NT2/D1 (cell line): Measurements from ENCODE around the gene KLHL29.

Experiments used
- SUZ12 ChIP-seq: IDR thresholded peaks from 2 replicates; pipeline ENCODE4 v1.6.1; 2011; ENCODE audit not compliant: insufficient read length, insufficient read depth; ENCODE audit errors: extremely low read depth
- YY1 ChIP-seq: IDR thresholded peaks from 2 replicates; pipeline ENCODE4 v1.6.1; 2011; ENCODE audit not compliant: insufficient read length, insufficient read depth
- ZNF274 ChIP-seq: IDR thresholded peaks from 2 replicates; pipeline ENCODE4 v1.6.1; 2011; ENCODE audit warnings: mild to moderate bottlenecking, low read depth, low read length

DNA sequence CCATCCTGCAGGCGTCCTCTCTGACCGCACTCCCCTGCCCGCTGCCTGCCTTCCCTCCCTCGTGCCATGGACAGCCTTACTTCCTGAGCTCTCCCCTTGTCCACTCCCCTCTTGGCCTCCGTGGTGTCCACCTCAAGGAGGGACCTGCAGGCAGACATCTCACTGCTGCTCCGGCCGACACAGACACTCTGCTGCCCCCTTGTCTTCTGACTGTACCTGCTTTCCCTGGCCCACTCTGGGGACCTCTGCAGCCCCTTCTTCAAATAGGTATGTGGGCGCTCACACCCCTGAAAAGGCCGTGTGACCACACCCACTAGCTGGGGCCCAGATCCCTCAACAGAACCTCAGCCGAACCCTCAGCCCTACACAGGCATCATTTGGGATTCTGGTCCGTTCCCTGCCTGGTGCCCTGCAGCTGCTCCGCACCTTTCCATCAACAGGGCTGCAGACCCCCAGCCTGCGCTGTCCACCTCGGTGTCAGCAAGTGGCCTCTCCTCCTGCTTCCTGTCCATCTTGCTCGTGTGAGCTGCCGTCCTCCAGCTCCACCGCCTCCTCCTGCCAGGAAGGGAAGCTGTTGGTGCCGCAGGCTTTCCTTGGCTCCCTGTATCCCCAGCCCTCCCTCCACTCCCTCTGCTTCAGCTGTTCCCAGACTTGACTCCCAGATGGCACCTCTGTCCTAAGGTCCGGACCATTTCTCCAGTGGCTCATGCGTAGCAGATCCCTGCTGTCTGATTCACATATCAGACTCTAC, 94.1 kb downstream of the KLHL29 start:
- TF ChIP-seq ZNF274, result no peak
- no peak for TF ChIP-seq YY1
- no peak for TF ChIP-seq SUZ12
